Loucy (cell line): ENCODE data around the gene ADAMTS6.
"Not testable (repeated sequence)": the region's sequence is repeated elsewhere in the genome, so short reads cannot be mapped to it uniquely, and the experiment has no call there.

ENCODE experiments used
- H2AFZ ChIP-seq: fragments of 200-600 bp; sonication (generic); 2 replicates; pipeline ENCODE4 v1.6.0; 2016; ENCODE audit warnings: antibody characterized with exemption, mild to moderate bottlenecking, low read length, moderate library complexity
- H3F3A ChIP-seq: fragments of 200-600 bp; 2 replicates; pipeline ENCODE4 v1.6.0; 2016; ENCODE audit warnings: antibody characterized with exemption, low read depth, mild to moderate bottlenecking
- H3K27me3 ChIP-seq: fragments of 200-600 bp; sonication (generic); 2 replicates; pipeline ENCODE4 v1.6.1; 2014; ENCODE audit warnings: low read length, mild to moderate bottlenecking; ENCODE audit not compliant: insufficient read depth, poor library complexity, severe bottlenecking
- H3K36me3 ChIP-seq: fragments of 200-600 bp; sonication (generic); 2 replicates; pipeline ENCODE4 v1.6.1; 2016; ENCODE audit warnings: low read length; ENCODE audit not compliant: insufficient read depth
- H3K4me1 ChIP-seq: fragments of 200-600 bp; sonication (generic); 2 replicates; pipeline ENCODE4 v1.5.1; 2014; ENCODE audit warnings: low read length, mild to moderate bottlenecking; ENCODE audit not compliant: insufficient read depth, poor library complexity, severe bottlenecking
- H3K4me2 ChIP-seq: fragments of 200-600 bp; sonication (generic); 2 replicates; pipeline ENCODE4 v1.6.0; 2014; ENCODE audit warnings: antibody characterized with exemption, low read length, low read depth, mild to moderate bottlenecking; ENCODE audit not compliant: poor library complexity, severe bottlenecking
- H3K4me3 ChIP-seq: fragments of 200-600 bp; sonication (generic); 2 replicates; pipeline ENCODE4 v1.5.1; 2014; ENCODE audit warnings: low read length, mild to moderate bottlenecking, mixed read lengths; ENCODE audit not compliant: poor library complexity, severe bottlenecking
- H3K79me2 ChIP-seq: fragments of 200-600 bp; sonication (generic); 2 replicates; pipeline ENCODE4 v1.6.1; 2014; ENCODE audit warnings: low read length; ENCODE audit not compliant: insufficient read depth
- H3K9ac ChIP-seq: fragments of 200-600 bp; sonication (generic); 2 replicates; pipeline ENCODE4 v1.6.0; 2014; ENCODE audit warnings: mild to moderate bottlenecking, low read depth, low read length, moderate library complexity; ENCODE audit not compliant: poor library complexity, severe bottlenecking
- H3K9me2 ChIP-seq: fragments of 200-600 bp; sonication (generic); replicated peaks from 2 replicates; pipeline ENCODE4 v1.6.1; 2016; ENCODE audit warnings: low read depth, low read length, mixed read lengths
- H3K9me3 ChIP-seq: fragments of 200-600 bp; sonication (generic); 2 replicates; pipeline ENCODE4 v1.6.1; 2014; ENCODE audit warnings: mild to moderate bottlenecking, antibody characterized with exemption, low read length, low read depth; ENCODE audit not compliant: insufficient read depth
- H4K20me1 ChIP-seq: fragments of 200-600 bp; sonication (generic); 2 replicates; pipeline ENCODE4 v1.6.0; 2014; ENCODE audit warnings: antibody characterized with exemption, low read length, mild to moderate bottlenecking; ENCODE audit not compliant: insufficient read depth, poor library complexity, severe bottlenecking
- EZH2phosphoT487 ChIP-seq: fragments of 200-600 bp; IDR thresholded peaks from 2 replicates; pipeline ENCODE4 v1.6.1; 2018; ENCODE audit warnings: antibody characterized with exemption, mild to moderate bottlenecking, moderate library complexity, borderline replicate concordance
- TF ChIP-seq, protein P1 (sequence below): fragments of 200-600 bp; sonication (generic); conservative IDR thresholded peaks from 2 replicates; pipeline ENCODE4 v1.5.1; 2014; ENCODE audit warnings: mild to moderate bottlenecking, antibody characterized with exemption, low read length

ADAMTS6 gene

GRCh38 chr5:65324226-65324625 is 157.5 kb downstream of the ADAMTS6 start:
- no peak overlapping the region for H3K4me2 ChIP-seq
- H3K36me3 ChIP-seq, result no peaks in the 10 kb centered on the region
- no peaks in the 10 kb centered on the region for H3K79me2 ChIP-seq
- no peaks in the 10 kb centered on the region for H3K27me3 ChIP-seq
- no peaks in the 10 kb centered on the region for H4K20me1 ChIP-seq
- no peak overlapping the region for H2AFZ ChIP-seq
- H3K9me2 ChIP-seq, result no peaks in the 10 kb centered on the region
- no peak overlapping the region for H3K4me3 ChIP-seq
- H3F3A ChIP-seq, result no peaks in the 10 kb centered on the region
- no peak for TF ChIP-seq EZH2phosphoT487
- TF ChIP-seq, protein P1, sequence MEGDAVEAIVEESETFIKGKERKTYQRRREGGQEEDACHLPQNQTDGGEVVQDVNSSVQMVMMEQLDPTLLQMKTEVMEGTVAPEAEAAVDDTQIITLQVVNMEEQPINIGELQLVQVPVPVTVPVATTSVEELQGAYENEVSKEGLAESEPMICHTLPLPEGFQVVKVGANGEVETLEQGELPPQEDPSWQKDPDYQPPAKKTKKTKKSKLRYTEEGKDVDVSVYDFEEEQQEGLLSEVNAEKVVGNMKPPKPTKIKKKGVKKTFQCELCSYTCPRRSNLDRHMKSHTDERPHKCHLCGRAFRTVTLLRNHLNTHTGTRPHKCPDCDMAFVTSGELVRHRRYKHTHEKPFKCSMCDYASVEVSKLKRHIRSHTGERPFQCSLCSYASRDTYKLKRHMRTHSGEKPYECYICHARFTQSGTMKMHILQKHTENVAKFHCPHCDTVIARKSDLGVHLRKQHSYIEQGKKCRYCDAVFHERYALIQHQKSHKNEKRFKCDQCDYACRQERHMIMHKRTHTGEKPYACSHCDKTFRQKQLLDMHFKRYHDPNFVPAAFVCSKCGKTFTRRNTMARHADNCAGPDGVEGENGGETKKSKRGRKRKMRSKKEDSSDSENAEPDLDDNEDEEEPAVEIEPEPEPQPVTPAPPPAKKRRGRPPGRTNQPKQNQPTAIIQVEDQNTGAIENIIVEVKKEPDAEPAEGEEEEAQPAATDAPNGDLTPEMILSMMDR, result no peak
- no peaks in the 10 kb centered on the region for H3K9me3 ChIP-seq
- H3K4me1 ChIP-seq, result no peaks in the 10 kb centered on the region
- no peak overlapping the region for H3K9ac ChIP-seq

DNA sequence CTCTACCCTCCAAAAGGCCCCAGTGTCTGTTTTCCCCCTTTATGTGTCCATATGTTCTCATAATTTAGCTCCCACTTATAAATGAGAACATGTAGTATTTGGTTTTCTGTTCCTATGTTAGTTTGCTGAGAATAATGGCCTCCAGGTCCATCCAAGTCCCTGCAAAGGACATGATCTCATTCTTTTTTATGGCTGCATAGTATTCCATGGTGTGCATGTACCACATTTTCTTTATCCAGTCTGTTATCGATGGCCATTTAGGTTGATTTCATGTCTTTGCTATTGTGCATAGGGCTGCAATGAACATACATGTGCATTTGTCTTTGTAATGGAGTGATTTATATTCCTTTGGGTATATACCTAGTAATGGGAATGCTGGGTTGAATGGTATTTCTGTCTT is 161.0 kb downstream of the ADAMTS6 start:
- H3K4me3 ChIP-seq, H3K9me2 ChIP-seq, H3F3A ChIP-seq, H4K20me1 ChIP-seq, H3K9me3 ChIP-seq, H3K9ac ChIP-seq, H3K79me2 ChIP-seq, H3K4me1 ChIP-seq, H2AFZ ChIP-seq, H3K27me3 ChIP-seq, H3K4me2 ChIP-seq, H3K36me3 ChIP-seq: not testable (repeated sequence)

DNA sequence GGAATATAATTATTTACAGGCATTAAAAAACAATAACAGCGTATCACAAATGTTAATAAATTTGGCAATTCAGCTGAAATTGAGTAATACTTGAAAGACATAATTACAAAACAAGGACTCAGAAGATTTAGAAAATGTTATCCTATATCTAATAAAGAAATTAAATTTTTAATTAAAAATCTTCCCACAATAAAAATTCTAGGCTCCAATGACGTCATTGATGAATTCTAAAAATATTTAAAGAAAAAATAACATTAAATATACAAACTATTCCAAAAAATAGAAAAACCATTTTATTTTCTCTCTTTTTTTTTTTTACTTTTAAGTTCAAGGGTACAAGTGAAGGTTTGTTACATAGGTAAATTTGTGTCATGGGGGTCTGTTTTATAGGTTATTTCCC is 161.5 kb downstream of the ADAMTS6 start:
- Histone ChIP-seq H3K79me2 (no peaks in the 10 kb centered on the region), H3K36me3 (no peaks in the 10 kb centered on the region), H3K9me2 (no peaks in the 10 kb centered on the region), H4K20me1 (no peaks in the 10 kb centered on the region), H3F3A (no peaks in the 10 kb centered on the region), H3K9me3 (no peaks in the 10 kb centered on the region), H3K27me3 (no peaks in the 10 kb centered on the region), H3K4me2 (no peak overlapping the region), H3K4me1 (no peaks in the 10 kb centered on the region), H3K4me3 (no peak overlapping the region), H3K9ac (no peak overlapping the region), H2AFZ (no peak overlapping the region)
- no peak for TF ChIP-seq EZH2phosphoT487
- TF ChIP-seq, protein P1, result no peak

DNA sequence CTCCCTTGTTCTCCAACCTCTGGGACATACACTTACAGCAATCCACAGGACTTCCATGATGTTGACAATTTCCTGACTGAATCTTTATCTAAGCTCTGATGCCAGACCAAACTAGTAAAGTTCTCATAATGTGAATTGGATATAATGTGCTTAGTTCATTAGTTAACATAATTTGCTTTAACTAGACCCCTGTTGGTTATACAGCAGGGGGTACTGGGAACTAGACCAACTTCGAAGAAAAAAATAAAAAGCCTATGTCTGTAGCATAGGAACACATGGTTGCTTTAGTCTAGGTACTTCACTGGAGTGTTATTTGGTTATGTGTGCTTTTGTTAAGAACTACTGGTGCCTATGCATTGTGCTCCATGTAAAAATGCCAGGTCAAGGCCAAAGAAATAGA is 173.8 kb downstream of the ADAMTS6 start:
- TF ChIP-seq, protein P1, result no peak
- TF ChIP-seq EZH2phosphoT487, result no peak
- no peak overlapping the region for H3K4me2 ChIP-seq
- H3K9ac ChIP-seq, result no peak overlapping the region
- no peaks in the 10 kb centered on the region for H3K27me3 ChIP-seq
- H3K9me2 ChIP-seq, result no peaks in the 10 kb centered on the region
- no peak overlapping the region for H3K4me3 ChIP-seq
- no peaks in the 10 kb centered on the region for H3K36me3 ChIP-seq
- H3K4me1 ChIP-seq, result no peaks in the 10 kb centered on the region
- no peak overlapping the region for H2AFZ ChIP-seq
- H4K20me1 ChIP-seq, result no peaks in the 10 kb centered on the region
- H3K79me2 ChIP-seq, result no peaks in the 10 kb centered on the region
- no peaks in the 10 kb centered on the region for H3F3A ChIP-seq
- H3K9me3 ChIP-seq, result no peaks in the 10 kb centered on the region
